ENCODE data around the gene THSD7B. TPM values are rescaled to one million over a fixed set of nuclear protein-coding genes. Genes with fewer than 3 reads are reported as not detected.
"Not testable (repeated sequence)": the region's sequence is repeated elsewhere in the genome, so short reads cannot be mapped to it uniquely, and the experiment has no call there.

The THSD7B gene
- total RNA-seq, 1 donor from 2014 or later: not detected

DNA sequence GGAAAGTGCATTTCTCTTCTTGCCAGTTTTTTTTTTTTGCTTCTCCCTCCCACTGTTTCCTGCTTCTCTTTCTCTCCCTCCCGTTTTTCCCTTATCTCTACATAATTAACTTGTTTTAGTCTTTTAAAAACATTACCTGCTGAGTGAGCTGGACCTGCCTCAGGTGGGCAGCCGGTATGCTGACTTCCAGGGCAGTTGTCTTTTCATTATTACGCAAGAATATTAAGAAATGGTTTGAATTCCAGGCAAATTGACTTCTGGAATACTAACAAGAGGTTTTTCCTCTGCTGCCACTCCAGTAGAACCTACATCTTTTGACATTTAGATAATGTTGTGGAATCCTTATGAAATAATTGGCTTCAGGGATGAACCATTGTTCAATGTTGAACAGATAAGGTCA, 161.8 kb downstream of the THSD7B start:
- DNase-seq (ENCODE audit: low read depth): no peak

DNA sequence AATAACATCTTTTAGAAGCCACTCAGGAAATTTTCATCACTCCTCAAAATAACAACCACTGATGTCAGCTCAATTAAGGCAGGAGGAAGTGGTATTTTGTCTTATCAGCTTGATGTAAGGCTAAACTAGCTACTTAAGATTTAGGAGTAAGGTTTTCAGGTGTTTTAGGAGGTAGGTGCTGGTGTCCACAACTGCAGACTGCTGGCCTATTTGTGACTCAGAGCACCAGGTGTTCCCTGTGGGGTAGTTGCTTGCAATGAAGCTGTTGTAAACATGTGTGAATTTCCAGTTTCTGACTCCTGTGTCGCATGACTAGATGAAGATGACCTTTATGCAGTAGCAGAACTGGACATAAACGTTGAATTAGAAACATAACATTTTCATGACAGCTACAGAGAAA, 164.2 kb downstream of the THSD7B start:
- no peak for DNase-seq (ENCODE audit: low read depth)

DNA sequence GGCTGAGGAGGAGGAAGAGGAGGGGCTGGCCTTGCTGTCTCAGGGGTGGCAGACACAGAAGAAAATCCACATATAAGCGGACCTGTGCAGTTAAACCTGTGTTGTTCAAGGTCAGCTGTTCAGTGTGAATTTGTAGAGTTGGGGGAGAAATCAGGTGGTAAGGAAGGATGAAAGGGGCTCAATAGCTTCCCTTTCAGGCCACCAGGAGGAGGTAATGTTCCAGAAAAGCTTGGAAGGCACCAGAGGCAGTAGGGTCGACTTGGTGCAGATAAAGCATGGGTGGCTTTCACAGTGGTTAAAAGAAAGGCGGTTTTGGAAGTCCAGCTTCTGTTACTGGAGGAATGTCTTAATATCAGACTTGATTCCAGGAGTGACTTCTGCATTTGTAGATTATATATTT, 167.4 kb downstream of the THSD7B start:
- DNase-seq (ENCODE audit: low read depth): peak; percentile 22

DNA sequence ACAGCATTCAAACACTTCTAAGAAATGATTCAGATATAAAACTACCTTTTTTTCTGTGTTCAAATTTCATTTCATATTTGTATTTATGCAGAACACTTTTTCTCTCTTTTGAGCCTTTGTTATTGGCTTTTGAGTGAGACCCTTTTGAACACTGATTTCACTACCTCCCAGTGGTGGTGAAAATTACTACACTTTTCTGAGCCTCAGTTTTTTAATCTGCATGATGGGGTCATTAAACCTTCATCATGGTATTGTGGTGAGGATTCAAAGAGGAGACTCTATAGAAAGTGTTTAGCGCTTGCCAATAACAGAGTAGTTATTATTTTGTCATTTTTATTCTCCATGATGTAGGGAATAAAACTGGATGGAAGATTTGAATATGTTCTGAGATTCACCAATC, 169.8 kb downstream of the THSD7B start:
- DNase-seq (ENCODE audit: low read depth): no peak

DNA sequence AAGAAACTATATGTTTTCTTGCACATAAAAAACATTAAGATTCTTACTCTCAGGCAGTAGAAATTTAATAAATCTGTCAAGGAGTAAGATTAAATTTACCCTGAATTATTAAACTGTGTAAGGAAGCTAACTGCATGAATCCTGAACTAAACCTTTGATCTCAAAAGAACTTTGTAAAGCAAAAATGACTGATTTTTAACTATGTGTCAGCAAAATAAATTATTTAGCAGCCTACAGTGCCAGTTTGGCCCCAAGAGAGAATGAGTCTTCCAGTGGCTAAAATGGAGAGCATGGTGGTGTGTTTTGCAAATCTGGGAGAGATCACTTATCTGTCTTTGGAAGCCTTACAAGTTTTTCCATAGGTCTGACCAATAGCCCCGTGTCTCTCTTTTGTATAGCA, 190.7 kb downstream of the THSD7B start:
- no peak for DNase-seq (ENCODE audit: low read depth)

DNA sequence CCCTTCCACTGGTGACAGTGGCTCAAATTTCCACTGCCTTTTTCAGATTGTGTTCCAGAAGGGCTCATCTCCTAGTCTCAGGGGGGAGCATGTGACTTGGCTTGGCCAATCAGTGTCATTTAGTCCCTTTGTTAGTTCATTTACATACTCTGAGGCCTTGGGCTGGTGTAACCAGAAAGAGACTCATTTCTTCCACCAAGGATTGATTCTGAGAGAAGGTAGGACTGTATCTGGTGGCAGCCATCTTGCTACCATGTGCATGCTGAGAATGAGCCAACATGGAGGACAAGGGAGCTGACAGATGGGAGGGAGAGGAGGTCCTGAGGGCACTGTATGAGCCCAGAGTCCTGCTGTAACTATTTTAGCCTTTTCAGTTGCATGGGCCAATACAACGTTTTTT, 191.7 kb downstream of the THSD7B start:
- no peak for DNase-seq (ENCODE audit: low read depth)

DNA sequence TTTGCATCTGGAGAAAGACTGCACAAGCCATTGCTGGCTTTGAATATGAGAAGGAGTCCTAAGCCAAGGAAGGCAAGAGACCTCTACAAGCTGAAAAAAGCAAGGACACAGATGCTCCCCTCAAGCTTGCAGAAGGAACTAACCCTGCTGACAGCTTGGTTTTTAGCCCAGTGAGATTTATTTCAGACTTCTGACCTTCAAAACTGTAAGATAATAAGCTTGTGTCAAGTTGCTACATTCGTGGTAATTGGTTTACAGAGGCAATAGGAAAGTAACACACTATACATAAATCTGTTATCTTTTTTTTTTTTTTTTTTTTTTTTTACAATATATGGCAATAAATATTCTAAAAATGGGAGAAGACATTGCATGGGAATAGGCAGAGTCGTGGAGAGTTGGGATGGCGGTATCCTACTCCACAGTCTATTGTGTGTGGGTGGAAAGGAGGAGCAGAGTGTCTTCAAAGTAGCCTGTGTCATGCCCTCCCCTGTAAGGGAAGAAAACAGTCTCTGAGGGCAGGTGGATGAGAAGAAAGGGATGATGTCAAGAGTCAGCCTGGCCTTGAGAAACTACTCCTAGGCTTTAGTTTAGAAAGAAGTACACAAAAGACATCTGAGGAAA, 196.9 kb downstream of the THSD7B start:
- no peak for DNase-seq (ENCODE audit: low read depth)

DNA sequence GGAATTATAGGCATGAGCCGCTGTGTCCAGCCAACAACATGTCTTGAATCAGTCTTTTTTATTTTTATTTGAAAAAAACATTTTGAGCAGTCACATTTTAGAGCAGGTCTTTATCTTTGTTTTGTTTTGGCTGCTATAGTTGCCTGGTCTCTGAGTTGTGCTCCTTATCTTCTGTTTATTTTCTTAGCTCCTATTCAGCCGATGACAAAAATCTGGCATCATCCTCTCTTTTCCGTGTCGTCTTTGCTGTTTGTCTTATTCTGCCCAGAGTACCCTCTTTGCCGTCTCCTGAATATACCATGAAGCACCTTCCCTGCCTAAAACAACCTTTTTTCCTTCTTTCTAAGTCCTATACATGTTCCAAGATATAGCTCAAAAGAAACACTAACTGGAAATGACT, 201.1 kb downstream of the THSD7B start:
- no peak for DNase-seq (ENCODE audit: low read depth)

DNA sequence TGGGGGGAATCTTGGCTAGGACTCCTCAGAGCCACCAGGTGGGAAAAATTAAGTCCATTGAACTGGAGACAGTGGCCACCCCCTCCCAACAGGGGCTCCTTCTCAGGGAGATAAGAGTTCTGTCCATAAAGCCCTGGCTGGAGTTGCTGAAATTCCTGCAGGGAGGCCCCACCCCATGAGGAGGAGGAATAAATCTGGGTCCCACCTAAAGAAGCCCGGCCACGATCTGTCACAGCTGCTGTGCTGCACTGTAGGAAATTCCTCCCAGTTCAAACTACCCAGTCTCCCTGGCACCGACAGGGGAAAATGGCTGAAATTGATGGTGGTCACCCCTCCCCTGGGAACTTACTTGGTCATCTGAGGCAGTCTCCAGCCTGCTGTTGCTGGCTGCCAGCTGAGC, 215.0 kb downstream of the THSD7B start:
- no peak for DNase-seq (ENCODE audit: low read depth)

DNA sequence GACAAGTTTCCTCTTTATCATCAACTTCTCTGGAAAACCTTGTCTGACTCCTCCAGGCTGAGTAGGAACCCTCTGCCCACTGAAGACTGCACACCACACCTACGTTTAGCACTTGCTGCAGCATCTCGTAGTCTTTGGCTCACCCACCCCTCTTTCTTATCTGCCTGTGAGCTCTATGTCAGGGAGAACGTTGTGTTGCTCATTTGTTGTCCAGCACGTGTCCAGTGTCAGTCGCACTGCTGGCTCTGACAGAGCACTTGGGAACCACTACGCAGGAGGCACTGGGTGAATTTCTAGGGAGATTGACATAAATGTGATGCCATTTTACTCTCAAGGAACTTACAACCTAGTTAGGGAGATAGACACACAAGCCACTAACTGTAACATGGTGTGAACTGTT, 216.3 kb downstream of the THSD7B start:
- not testable (repeated sequence) for DNase-seq (ENCODE audit: low read depth)

DNA sequence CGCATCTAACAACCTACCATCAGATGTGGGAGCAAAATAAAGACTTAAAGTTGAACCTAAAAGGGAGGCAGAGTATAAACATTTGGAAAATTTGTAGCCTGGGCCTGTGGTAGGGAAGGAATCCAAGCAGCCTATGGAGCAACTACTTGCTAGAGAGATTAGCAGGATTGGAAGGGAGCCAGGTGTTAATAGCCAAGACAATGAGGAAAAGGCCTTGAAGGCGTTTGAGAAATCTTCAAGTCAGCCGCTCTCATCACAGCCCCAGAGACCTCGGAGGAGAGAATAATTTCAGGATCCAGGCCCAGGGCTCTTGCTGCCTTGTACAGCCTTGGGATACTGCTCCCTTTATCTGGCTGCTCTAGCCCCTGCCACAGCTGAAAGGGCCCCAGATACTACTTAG, 219.7 kb downstream of the THSD7B start:
- DNase-seq (ENCODE audit: low read depth): no peak

DNA sequence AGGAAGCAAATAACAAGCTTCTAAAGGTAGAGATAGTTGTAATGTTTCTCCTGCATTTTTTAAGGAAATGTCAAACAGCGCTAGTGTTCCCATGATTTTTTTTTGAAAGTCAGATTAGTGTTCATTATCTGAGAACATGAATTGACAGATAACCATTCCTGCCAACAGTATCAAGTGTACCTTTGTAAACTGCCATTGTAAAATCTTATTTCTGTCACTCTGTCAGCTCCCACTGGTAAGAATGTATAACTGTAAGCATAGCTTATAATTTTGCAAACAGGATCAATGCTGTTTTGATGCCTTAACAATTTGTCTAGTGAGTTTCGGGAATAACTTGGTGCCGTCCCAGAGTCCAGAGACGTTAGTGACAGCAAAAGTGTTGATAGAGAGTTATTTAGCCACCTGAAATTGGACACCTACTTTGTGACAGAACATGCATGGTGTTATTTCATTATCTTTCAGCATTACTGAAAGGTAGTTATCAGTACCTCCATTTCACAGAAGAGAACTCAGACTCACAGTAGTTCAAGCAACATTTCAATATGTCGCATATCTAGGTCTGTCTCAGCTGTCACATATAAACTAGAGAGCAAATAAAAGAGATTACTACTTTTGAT, 221.4 kb downstream of the THSD7B start:
- no peak for DNase-seq (ENCODE audit: low read depth)

DNA sequence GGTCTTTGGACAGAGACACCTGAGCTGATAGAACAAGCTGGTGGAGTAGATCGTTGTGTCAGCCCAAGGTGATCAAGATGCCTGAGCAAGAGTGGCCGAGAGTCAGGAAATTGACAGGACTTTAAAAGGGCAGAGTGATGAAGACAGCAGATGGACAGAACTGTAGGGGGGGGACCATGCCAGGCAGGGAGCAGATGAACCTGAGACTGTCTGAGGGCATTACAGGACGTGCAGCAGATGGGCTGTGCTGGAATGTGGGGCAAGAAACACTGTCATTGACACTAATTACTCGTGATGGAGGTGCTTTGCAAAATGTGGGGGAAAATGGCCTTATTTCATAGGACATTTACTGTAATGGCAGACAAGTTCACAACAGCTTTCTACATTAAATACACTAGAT, 225.0 kb downstream of the THSD7B start:
- no peak for DNase-seq (ENCODE audit: low read depth)

DNA sequence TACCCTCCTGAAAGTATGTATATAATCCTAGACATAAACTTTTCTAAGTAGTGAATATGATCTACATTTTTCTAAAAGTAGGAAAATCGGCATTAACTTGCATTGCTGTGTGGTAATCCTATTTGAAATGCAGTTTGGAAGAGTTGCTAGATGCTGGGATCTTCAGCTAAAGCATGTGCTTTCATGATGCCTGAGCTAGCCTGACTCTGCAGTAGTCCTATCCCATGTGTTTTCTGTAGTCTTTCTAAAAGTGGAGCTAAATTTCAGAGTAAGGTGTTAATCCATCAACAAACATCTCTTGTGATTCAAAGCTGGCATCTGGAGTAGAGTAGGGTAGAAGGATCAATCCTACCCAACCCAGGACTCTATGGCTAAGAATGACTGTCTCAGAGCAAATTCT, 229.4 kb downstream of the THSD7B start:
- no peak for DNase-seq (ENCODE audit: low read depth)

DNA sequence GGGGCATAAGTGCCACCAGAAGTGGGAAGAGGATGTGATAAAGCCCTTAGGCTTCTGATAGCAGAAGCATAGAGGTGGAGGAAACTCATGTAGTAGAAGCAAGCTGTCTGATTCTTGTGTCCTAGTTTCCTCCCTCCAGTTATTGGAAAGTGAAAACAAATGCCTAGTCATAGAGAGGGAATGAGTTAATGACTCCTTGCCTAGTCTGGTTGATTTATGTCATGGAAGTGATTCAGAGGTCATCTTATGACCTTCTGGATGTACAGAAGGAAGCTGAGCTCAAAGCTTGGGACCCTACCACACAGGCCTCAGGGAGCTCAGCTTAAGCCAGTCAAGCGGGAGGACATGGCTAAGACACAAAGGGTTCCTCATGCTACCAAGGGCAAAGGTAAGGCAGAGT, 232.2 kb downstream of the THSD7B start:
- DNase-seq (ENCODE audit: low read depth): no peak

DNA sequence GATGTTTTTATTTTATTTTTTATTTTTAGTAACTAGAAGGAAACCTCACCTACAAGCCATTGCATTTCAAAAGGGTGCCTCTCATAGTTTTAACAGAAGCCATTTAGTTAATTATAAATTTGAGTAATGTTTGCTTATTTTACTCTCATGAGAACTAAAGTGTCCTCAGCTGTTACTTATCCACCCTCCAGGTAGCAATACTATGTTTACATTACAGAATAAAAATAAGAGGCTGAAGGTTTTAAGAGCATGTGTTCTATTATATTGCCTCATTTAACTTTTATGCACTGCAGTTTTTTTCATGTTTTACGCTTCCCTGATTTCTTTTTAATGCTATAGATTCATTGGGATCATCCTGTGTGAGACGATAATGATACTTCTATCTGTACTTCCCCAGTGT, 235.5 kb downstream of the THSD7B start:
- DNase-seq (ENCODE audit: low read depth): no peak

DNA sequence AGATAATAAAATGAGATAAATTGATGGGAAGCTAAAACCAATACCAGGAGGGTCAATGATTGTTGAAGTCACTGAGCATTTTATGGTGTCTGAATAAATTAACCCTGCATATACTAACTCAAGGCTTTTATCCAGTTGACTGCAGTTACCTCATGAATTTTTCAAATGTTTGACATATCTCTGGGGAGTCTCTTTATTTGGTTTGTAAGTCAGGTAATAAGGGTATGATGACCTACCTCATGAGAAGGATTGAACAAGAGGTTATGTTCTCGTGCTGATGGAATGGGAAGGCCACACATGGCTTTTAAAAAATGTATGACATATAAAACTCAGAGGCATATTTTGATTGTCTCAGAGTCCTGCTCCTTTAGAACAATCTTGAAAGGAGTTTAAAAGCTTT, 237.6 kb downstream of the THSD7B start:
- DNase-seq (ENCODE audit: low read depth): no peak

DNA sequence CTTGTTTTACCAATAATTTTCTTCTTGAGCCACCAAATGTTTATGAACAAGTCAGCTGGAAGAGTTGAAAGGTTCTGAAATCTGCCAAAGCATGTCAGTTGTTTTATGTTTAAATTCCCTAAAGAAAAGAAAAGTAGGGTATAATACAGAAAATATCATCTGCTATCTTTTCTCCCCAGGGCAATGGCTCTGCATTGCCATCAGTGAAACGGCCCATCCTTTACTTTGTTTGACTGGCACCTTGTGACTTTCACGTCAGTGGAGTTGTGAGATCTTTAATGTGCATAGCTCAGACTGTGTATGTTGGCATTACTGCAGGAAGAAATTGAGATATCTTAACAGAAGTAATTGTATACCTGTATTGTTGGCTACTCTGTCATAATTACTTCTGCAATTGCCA, 239.9 kb downstream of the THSD7B start:
- DNase-seq (ENCODE audit: low read depth): no peak

DNA sequence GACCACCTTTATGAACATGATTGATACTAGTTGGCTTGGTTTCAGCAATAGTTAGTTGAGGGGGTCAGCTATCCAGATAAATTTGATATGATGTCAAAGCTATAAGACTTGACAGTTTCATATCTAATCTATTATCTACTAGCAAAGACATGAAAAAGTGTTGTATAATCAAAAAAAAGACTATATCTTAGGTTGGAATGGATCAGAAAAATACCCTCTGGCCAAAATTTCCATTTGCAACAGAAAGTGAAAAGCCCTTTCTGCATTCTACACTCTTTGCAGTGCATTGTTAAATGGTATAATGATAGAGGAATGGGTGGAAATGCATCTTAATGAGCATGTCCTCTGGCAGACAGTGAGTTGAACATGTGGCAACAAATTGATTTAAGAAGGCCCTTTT, 242.6 kb downstream of the THSD7B start:
- no peak for DNase-seq (ENCODE audit: low read depth)

DNA sequence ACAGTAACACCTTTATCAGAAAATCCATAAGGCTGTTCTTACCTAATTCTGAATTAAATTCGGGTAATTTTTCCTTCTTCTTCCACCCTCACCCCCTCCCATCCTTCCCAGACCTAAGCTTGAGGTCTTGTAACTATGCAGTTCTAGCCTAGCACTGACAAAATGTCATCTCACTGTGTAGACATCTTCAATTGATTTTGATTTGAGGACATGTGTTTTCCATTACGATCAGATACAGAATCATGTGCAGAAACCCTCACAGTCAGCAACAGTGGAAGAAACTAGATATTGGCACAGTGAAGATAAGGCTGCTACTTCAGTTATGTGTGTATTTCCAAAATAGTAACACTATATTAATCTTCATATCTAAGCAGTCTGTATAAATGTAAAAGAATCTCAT, 244.6 kb downstream of the THSD7B start:
- no peak for DNase-seq (ENCODE audit: low read depth)

DNA sequence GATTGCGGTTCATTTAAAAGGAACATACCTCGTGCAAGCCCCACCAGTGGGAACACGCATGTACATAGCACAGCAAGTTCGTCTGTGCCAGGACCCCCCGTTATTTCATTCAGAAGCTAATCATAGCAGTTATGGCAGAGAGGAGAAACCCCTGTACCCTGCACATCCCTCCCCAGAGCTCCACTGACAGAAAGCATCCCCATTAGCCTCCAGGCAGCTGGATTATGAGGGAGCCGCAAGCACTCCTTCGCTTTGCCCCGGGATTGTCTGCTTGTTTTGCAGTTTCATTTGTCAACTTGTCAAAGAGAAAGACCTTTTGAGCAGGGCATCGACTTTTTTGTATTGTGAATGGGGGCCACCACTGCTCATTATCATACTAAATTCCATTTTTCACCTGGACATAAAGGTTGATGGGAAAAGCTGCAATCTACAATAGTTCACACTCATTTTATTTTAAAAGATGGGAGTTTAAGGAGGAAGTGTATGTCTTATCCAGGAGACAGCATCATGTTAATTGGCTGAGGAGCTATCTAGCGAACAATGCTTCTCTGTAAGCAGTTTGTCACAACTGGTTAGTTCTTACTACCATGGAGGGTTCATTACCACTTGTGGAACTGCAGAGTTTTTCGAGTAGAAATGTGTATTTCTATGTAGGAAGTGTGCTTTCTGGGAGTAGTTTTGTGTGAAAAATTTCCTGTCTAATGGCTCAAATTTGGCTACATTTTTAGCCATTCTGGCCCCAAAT, 255.3 kb downstream of the THSD7B start:
- DNase-seq (ENCODE audit: low read depth): no peak

DNA sequence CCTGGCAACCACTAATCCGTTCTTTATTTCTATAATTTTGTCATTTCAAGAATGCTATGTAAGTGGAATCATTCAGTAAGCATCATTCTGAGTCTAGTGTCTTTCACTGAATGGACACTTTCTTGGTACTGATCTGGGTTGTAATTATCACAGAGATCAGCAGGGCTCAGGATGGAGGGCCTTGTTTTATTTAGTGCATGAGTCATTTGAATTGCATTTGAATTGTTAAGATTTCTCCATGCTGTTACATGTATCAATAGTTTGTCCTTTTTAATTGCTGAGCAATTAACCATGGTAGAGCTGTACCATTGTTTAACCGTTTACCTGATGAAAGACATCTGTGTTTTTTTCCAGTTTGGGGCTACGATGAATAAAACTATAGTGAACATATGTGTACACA, 256.4 kb downstream of the THSD7B start:
- no peak for DNase-seq (ENCODE audit: low read depth)

DNA sequence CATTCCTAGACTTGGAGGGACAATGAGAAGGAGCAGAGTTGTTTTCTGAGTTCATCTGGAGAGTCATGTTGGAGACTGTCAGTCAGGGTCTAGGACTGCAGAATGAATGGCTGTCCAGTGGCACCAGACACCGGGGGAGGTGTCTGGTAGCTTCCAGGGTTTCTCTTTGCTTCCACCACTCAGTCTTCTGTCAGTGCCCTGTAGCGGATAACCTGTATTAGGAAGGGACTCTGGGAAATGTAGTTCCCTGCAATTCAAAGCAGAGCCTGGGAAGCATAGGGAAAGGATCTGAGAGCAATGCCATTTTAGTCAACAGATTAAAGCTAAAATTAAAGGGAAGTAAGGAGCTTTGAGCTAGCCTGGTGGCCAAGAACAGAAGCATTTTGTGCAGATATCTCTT, 257.9 kb downstream of the THSD7B start:
- DNase-seq (ENCODE audit: low read depth): no peak
